Coronary artery (tissue), 2 donors: ENCODE measurements around the gene SLC35E3.

Experiments
- DNase-seq: peaks from one replicate; pipeline ENCODE4 v3.0.0-alpha.2; 2017; ENCODE audit warnings: low spot score
- H3K27ac ChIP-seq, 2 donors: fragments of 200-600 bp; sonication (generic); one replicate each; pipeline ENCODE4 v1.5.1; 2016 to 2019
- H3K4me3 ChIP-seq: fragments of 200-600 bp; sonication (generic); 2 replicates; pipeline ENCODE4 v1.5.1; 2016; ENCODE audit warnings: mild to moderate bottlenecking, moderate library complexity
- CTCF ChIP-seq: fragments of 200-600 bp; sonication (generic); IDR thresholded peaks from one replicate; pipeline ENCODE4 v1.5.1; 2019; ENCODE audit warnings: antibody characterized with exemption

The SLC35E3 gene

GRCh38 chr12:68768431-68768939, 22.5 kb downstream of the SLC35E3 start:
- no peak overlapping the region for H3K27ac ChIP-seq
- DNase-seq = no peak
- no peak overlapping the region for H3K4me3 ChIP-seq
- TF ChIP-seq CTCF = no peak

- Histone ChIP-seq H3K27ac (no peak overlapping the region), H3K4me3 (no peak overlapping the region)
- no peak for TF ChIP-seq CTCF
- DNase-seq = no peak
Observed at GRCh38 chr12:68769941-68770340, 24.0 kb downstream of the SLC35E3 start.

- Histone ChIP-seq H3K4me3 (no peak overlapping the region), H3K27ac (no peak overlapping the region)
- no peak for DNase-seq
- no peak for TF ChIP-seq CTCF
Observed at GRCh38 chr12:68771223-68771925, 25.4 kb downstream of the SLC35E3 start.

GRCh38 chr12:68772714-68773113, 26.7 kb downstream of the SLC35E3 start:
- DNase-seq = no peak
- no peak overlapping the region for H3K27ac ChIP-seq
- no peak overlapping the region for H3K4me3 ChIP-seq
- TF ChIP-seq CTCF = no peak

GRCh38 chr12:68773582-68773981, 27.6 kb downstream of the SLC35E3 start:
- H3K4me3 ChIP-seq = no peak overlapping the region
- no peak for TF ChIP-seq CTCF
- no peak for DNase-seq
- H3K27ac ChIP-seq = no peak overlapping the region

GRCh38 chr12:68775121-68775630, 29.2 kb downstream of the SLC35E3 start:
- no peak for DNase-seq

More at GRCh38 chr12:68775121-68775630, 29.2 kb downstream of the SLC35E3 start:
- no peak for TF ChIP-seq CTCF
- H3K27ac ChIP-seq = no peak overlapping the region
- no peak overlapping the region for H3K4me3 ChIP-seq
